Right ventricle myocardium inferior (tissue), 1 donor: ENCODE data around the gene CERS5. TPM values are rescaled to one million over a fixed set of nuclear protein-coding genes. Genes with fewer than 3 reads are reported as not detected.
A peak's percentile ranks its signal among the peaks of the same experiment; 100 is the strongest.
"Not testable (repeated sequence)": the region's sequence is repeated elsewhere in the genome, so short reads cannot be mapped to it uniquely, and the experiment has no call there.

Source experiments
- ATAC-seq: fragments of 200-7000 bp; cut with Tn5 transposase; one replicate; pipeline ENCODE4 v1.9.1; 2020; ENCODE audit warnings: mild to moderate bottlenecking, moderate library complexity
- DNase-seq: peaks from one replicate; pipeline ENCODE4 v3.0.0; 2021; ENCODE audit errors: missing footprints
- intact Hi-C: fragments of 100-400 bp; cut with DNase I; formaldehyde crosslinking; loops from one replicate; pipeline ENCODE4 v1.11.0; 2022
- total RNA-seq: library from RNA; stranded (reverse); fragmentation: NEBNext Ultra II Directional; extraction: Animal tissue kit (Norgen Biotek cat#: 25700); gene quantifications from one replicate; pipeline ENCODE4 v1.2.1, GENCODE V29; 2021
- donor health status: DM: no; HTN: yes; CAD: no; lungs with severe emphysema.

The CERS5 gene
- total RNA-seq, 1 donor from 2014 or later: 9.6 TPM

DNA sequence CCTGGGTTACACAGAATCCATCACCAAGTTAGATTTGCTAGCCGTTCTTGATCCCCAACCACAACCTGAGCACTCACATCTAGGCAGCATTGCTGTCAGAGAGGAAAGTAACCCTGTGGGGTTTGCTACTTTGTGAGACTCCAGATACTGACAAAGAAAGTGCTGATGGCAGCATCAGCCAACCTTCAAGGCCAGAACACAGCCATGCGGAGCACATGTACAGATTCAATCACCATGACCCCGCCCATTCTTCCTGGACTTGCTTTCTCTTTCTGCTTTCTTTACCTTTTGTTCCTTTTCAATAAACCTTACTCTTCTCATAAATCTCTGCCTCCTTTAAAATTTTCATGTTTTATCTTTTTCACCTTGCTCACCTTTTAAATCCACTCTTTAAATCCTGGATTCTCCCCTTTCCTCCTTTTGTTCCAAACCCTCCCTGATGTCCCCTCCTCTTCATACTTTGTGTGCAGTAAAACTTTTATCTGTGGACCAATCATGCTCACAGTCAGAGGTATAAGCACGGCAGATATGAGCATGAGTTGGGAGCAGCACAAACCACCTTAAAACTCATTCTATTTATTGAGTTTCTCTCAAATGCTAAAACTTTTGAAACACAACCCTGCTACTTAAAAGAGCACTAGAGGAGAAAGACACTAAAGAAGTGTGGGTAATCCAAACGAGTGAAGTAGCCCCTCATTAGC, 21.9 kb upstream of the CERS5 start:
- intact Hi-C loops: loop anchor here (10.0 kb wide), 1 partner anchor 126 kb away; no protein-coding TSS in a partner anchor
- ATAC-seq (no peak), DNase-seq (no peak)

DNA sequence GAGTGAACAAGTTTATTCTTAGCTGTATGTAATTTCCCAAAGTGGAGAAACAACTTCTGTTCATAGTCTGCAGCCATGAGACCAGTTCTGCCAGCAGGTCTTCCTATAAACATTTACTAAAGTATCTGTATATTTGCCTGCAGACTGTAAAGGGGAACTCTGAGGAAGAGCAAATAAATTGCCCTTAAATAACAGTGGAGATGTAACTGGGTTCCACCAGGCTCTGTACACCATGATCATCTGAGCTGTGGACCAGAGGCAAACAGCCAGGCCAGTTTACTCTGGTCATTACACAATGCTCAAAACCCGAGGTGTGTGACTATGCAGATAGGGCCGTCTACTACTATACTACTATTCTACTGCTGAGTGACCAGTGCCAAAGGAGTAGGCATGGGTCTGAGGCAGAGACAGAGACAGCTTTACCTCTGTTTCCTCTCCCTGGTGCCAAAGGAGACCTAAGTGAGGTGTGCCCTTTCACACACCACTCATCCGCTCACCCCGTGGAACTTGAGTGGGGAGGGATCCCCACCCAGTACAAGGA, 21.1 kb upstream of the CERS5 start:
- ATAC-seq (peak; percentile 26), DNase-seq (no peak)
- intact Hi-C loops: loop anchor here (10.0 kb wide), 1 partner anchor 126 kb away; no protein-coding TSS in a partner anchor

DNA sequence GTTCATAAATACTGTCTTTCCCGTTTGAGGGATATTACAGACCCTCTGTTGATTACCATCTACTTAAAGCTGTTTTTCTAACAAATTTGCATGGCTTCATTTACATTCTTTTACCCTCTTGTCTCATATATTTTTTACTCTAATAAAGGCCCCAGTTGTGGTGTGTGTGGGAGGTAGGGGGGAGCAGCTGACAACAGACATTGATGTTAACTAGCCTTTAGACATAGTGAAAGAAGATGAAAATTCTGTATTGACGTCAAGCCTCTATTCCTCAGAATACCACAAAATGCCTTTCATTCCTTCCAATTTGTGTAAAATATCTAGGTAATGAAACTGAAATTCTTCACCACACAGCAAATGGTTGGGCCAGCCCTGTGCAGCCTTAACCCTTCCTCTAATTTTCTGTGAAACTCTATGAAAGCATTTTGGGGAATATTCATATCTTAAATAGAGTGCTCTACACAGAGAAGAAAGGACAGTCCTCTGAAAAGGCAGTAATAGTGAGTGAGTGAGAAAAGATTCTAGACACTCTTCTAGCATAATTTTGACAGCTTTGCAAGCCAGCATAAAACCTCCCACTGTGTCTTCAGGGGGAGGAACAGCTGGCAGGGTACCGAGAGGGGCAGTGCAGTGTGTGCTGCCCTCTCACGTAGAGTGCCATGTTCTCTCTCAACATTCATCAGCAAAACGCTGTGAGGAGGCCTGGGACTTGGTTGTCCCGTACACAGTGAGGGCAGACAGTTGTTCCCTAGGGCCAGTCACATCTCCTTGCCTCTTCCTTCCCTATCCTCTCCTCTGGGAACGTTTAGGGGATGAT, 20.1 kb upstream of the CERS5 start:
- DNase-seq: no peak
- intact Hi-C loops: loop anchor here (10.0 kb wide), 1 partner anchor 128 kb away; no protein-coding TSS in a partner anchor
- ATAC-seq: peak; percentile 20

- ATAC-seq: no peak
- intact Hi-C loops: loop anchor here (10.0 kb wide), 1 partner anchor 128 kb away; no protein-coding TSS in a partner anchor
- DNase-seq: no peak
Measured at GRCh38 chr12:50186681-50187080, 19.5 kb upstream of the CERS5 start.

DNA sequence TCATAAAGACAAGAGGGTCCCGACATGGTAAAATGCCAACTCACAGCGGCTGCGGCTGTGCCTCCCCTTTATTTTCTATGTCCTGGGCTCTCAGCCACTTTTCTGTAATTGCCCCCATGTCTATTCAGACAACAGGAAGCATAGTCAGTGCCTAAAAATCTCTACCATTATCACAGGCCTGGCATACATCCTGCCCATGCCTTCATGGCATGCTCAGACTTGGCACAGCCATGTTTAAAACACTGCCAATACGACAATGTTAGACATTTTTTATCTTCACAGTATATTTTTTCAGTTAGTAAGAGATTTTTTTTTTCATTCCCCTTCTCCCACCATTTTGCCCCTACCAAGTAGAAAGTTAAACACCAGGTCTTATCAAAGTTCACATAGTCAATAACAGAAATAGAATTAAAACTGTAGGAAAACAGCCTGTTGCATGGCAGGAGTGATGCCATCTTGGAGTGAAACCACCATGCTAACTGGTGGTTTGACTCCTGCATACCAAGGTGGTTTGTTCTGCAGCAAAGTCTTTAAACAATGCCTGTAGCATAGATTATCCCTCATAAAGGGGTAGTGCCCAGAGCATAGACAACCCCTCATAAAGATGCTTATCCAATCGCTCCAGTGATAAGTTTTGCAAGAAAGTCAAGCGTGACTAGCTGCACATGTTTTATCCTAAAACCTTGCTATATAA, 18.9 kb upstream of the CERS5 start:
- no peak for ATAC-seq
- no peak for DNase-seq
- intact Hi-C loops: loop anchor here (10.0 kb wide), 1 partner anchor 129 kb away; no protein-coding TSS in a partner anchor

- intact Hi-C loops: loop anchor here (10.0 kb wide), 1 partner anchor 129 kb away; no protein-coding TSS in a partner anchor
- no peak for DNase-seq
- ATAC-seq: no peak
Measured at GRCh38 chr12:50185301-50185895, 18.2 kb upstream of the CERS5 start.

GRCh38 chr12:50184261-50184660, 17.1 kb upstream of the CERS5 start:
- ATAC-seq: no peak
- intact Hi-C loops: loop anchor here (10.0 kb wide), 1 partner anchor 131 kb away; no protein-coding TSS in a partner anchor

GRCh38 chr12:50182461-50182860, 15.3 kb upstream of the CERS5 start:
- no peak for ATAC-seq
- intact Hi-C loops: loop anchor here (10.0 kb wide), 1 partner anchor 132 kb away; no protein-coding TSS in a partner anchor
- no peak for DNase-seq

More at GRCh38 chr12:50184261-50184660, 17.1 kb upstream of the CERS5 start:
- no peak for DNase-seq

DNA sequence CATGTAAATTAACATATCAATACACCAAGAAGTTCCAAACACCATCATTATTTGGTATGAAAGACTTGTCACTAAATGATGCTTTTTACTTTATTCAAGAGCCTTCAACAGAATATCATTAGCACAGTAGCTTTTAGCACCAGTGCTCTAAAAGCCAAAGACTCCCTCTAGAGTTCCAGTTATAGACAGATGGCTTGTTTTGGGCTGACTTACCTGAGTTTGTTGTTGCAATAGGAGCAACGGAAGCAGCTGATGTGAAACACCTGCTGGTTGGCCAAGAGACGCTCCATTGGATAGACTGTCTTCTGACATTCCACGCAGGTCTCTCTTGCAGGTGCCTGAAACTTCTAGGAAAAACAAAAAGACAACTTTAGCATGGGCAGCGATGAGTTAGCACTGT, 14.5 kb upstream of the CERS5 start:
- intact Hi-C loops: loop anchor here (10.0 kb wide), 1 partner anchor 133 kb away; no protein-coding TSS in a partner anchor

GRCh38 chr12:50175716-50176026, 8.5 kb upstream of the CERS5 start:
- DNase-seq: no peak
- no peak for ATAC-seq
- intact Hi-C loops: loop anchor here (1.0 to 5.0 kb wide), 3 partner anchors 87 to 208 kb away; no protein-coding TSS in a partner anchor

More for the DNA sequence above, 14.5 kb upstream of the CERS5 start:
- DNase-seq: no peak
- no peak for ATAC-seq

DNA sequence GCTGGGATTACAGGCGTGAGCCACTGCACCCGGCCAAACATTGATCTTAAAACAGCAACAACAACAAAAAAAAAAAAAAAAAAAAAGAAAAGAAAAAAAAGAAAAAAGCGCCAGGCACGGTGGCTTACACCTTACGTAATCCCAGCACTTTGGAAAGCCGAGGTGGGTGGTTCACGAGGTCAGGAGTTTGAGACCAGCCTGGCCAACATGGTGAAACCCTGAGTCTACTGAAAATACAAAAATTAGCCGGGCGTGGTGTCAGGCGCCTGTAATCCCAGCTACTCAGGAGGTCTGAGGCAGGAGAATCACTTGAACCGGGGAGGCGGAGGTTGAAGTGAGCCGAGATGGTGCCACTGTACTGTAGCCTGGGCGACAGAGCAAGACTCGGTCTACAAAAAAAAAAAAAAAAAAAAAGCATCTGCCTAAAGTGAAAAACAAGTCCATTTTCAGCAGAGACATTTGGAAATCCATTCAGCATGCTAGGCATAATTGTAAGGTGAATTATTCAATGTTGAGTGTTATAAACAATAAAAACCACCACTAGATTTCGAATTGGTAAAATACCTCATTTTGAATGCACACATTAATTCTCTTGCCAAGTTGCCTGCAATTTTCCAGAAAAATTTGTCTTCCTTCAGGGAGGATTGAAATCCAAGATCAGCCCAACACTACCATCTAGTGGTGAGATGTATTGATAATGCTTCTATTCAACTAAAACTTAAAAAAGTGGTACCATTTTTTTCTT, 8.0 kb upstream of the CERS5 start:
- intact Hi-C loops: loop anchor here (1.0 to 5.0 kb wide), 3 partner anchors 86 to 208 kb away; no protein-coding TSS in a partner anchor
- no peak for DNase-seq
- no peak for ATAC-seq

- ATAC-seq (no peak), DNase-seq (peak; percentile 83)
- intact Hi-C loops: loop anchor here (2.0 kb wide), 2 partner anchors 56 to 82 kb away; partner anchors contain the start of gene SMARCD1
Measured at GRCh38 chr12:50166799-50167048, 445 bp downstream of the CERS5 start.

GRCh38 chr12:50164963-50165362, 2.2 kb downstream of the CERS5 start:
- intact Hi-C loops: no loop called here
- ATAC-seq (no peak), DNase-seq (no peak)

GRCh38 chr12:50162230-50162629, 4.9 kb downstream of the CERS5 start:
- no peak for ATAC-seq
- intact Hi-C loops: no loop called here
- DNase-seq: no peak

- intact Hi-C loops: no loop called here
- DNase-seq: no peak
- ATAC-seq: no peak
Measured at GRCh38 chr12:50160643-50161042, 6.5 kb downstream of the CERS5 start.

- DNase-seq (no peak), ATAC-seq (no peak)
- intact Hi-C loops: no loop called here
Measured at GRCh38 chr12:50157259-50157658, 9.9 kb downstream of the CERS5 start.

DNA sequence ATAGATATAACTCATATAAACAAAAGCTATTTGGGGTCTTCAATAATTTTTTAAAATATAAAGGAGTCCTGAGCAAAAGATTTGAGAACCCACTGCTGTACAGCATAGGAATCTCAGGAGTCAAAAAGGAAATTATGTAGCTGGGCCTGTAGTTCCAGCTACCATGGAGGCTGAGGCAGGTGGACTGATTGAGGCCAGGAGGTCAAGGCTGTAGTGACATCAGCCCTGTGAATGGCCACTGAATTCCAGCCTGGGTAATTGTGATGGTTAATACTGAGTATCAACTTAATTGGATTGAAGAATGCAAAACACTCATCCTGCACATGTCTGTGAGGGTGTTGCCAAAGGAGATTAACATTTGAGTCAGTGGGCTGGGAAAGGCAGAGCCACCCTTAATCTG, 10.5 kb downstream of the CERS5 start:
- no peak for DNase-seq
- ATAC-seq: no peak
- intact Hi-C loops: no loop called here

GRCh38 chr12:50154947-50155346, 12.2 kb downstream of the CERS5 start:
- ATAC-seq, DNase-seq, intact Hi-C loops: not testable (repeated sequence)
